GM20431 (cell line): Measurements from ENCODE around the gene ANXA11.

Experiments
- in situ Hi-C: fragments of 300-500 bp; cut with MseI, MboI; formaldehyde crosslinking; loops from one replicate; pipeline ENCODE4 v1.15.0; 2020; ENCODE audit warnings: low sequenced_read_pairs; ENCODE audit not compliant: unreplicated experiment

The ANXA11 gene

DNA sequence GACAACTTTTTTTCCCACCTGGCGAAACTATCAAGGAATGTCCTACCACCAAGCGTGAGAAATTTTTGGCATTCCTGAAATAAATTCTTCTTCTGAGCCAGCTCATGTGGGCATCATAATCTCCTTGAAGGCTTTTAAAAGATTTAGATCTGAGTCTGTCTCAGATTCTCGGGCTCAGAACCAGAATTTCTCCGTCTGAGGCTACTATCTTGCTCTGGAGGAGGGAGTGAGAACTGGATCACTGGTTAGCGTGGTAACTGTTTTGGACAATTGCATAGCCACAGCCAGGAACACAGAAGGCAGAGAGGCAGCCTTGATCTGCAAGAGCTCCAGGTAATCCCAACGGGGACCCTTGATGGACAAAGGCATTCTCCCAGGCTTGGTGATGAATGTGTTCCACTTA lies 73.8 kb downstream of the ANXA11 start:
- in situ Hi-C loops, result no loop called here

DNA sequence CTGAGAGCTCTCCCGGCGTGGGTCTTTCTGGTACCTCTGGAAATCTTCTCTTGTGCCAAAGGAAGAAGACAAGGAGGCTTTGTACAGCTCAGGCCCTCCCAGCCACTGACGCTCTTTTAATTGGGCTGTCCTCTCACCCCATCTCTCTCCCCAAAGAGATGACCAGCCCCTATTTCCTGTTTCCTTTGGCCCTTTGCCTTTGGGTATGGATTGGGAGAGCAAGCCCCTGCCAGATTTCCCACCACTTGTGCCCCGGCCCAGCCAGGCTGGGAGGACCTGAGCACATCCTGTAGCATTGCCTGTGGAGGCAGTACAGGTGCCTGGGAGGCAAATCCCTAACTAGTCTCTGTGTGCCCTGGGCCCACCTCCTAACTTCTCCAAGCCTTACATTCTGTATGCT lies 78.5 kb downstream of the ANXA11 start:
- in situ Hi-C loops, result no loop called here

DNA sequence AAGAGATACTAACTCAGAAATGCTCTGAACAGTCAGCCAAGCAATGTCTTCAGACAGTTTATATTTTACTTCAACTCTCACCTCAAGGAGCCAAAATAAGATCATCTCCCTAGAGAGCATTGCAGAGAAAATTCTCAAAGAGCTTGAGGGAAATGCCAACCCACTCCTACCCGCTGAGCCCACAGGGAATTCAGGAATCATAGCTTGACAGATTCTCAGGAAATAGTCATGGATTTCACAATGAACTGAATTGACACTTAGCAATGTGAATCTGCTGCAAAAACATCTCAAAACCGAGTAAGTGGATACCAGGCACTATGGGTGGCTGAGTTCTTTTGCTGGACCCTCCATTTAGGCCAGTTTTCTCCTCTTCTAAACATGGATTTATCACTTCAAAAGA lies 82.6 kb downstream of the ANXA11 start:
- in situ Hi-C loops, result no loop called here

DNA sequence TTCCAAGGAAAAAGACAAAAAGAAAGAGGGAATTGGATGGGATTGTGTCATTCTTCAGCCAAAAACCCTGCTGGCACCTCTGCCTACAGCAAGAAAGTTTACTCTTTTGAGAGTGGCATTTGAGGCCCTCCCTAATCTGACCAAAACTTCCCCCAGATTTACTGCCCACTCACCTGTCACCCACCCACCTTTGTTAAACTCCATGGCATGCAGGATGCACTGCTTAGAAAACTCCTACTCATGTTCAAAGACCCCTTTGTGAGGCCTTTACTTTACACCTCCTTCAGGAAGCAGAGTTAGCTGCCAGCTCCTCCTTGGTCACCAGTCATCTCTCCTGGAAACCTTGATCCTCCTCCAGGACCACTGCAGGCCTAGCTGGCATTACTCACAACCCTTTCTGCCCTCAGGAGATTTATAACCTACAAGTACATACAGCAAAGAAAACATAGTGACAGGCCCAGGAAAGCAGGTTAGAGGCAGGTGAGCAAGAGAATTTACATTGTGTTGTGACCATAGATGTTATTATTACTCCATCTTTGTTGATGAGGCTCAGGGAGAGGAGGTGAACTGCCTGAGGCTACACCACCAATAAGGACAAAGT lies 83.1 kb downstream of the ANXA11 start:
- in situ Hi-C loops, result no loop called here

DNA sequence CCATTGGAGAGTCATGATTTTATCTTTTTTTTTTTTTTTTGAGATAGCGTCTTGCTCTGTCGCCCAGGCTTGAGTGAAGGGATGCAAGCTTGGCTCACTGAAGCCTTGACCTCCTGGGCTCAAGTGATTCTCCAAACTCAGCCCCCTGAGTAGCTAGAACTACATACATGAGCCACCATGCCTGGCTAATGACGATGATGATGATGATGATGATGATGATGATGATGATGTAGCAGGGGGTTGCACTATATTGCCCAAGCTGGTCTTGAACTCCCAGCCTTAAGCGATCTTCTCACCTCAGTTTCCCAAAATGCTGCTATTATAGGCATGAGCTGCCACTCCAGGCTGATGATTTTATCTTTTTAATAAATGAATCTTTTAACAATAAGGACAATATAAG lies 86.7 kb downstream of the ANXA11 start:
- in situ Hi-C loops, result no loop called here

DNA sequence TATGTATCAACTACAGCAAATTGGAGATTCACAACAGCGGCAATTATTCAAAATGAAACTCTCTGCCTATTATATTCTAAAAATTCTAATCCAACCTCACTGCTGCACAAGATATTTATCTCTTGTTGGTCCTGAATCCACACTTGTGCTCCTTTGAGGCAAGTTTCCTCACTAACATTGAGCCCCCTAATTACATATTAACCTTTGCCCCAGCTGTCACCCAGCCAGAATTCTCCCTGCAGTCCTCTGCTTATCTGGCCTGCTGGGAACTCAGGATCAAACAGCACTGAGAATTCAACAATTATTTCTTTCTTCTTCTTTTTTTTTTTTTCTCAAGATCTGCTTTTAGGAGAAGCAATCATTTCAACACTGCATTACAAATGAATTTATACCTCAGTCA lies 94.4 kb downstream of the ANXA11 start:
- in situ Hi-C loops, result no loop called here

DNA sequence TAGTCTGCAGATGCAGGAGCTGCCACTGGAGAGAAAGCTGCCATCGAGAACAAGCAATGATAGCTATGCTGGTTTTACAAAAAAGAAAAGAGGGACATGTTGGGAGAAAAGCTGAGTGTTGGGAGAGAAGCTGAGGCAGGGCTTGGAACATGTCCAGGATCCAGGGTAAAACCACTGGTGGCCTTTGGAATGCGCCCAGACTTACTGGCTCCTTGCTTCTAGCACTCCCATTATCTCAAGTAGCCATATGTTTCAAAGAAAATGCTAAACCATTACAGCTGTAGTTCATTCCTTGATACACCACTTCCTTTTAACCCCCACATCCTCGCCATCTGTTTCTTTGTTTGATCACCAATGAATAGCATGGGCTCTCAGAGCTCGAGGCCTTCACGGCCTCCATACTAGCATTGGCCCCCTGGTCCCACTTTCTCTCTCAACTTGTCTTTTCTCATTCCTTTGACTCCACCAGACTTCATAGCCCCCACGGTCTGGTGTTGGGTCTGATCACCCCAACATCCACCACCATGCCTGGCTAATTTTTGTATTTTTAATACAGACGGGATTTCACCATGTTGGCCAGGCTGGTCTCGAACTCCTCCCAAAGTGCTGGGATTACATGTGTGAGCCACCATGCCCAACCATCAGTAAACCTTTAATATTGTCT lies 96.6 kb downstream of the ANXA11 start:
- in situ Hi-C loops, result no loop called here

DNA sequence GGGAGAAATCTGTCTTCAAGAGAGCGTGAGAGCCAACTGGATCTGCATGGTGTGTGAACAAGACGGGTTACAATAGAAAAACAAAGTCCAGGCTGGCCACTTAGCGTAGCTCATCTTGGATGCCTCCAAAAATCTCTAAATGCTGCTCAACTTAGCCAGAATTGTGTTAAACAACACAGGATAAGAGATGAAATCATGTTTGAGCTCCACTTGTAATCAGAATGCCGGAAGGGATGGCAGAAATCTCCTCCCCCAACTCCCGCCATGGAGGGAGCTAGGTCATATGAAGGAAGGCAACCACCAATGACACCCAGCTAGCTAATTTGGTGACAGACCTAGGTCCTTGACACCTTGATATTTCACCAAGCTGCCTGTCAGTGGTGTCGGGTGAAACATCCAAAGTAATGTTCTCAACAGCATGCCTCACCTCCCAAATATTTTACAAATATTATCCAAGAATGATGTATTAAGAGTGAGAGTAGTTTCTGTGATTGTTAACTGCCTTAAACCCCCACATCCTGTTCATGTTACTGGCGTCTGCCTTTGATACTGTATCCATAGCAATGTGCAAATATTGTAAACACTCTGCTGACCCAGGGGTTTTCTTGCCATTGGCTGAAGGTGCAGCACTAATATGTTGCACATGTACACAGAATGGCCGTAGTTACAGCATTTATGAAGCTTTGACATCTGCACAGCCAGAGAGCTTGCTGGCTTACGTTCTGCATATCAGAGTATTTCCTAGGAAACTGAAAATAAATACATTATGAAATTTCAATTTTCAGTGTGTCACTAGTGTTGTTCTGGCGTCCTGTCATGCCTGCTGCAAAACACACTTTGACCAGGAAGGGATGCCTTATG lies 101.0 kb downstream of the ANXA11 start:
- in situ Hi-C loops, result no loop called here
